Neural crest cell (in vitro differentiated cells): ENCODE results near the gene HNRNPUL1. TPM values are rescaled to one million over a fixed set of nuclear protein-coding genes. Genes with fewer than 3 reads are reported as not detected.

Experiments
- DNase-seq: peaks from one replicate; pipeline ENCODE4 v3.0.0; 2021; ENCODE audit warnings: low read depth, mixed read lengths, low spot score
- H3K27ac Mint-ChIP-seq: one replicate; pipeline ENCODE4 v1.8.0; 2021; ENCODE audit warnings: mild to moderate bottlenecking, mixed read lengths; ENCODE audit not compliant: unreplicated experiment
- H3K27me3 Mint-ChIP-seq: 2 replicates; pipeline ENCODE4 v1.8.0; 2021; ENCODE audit warnings: low read depth, mild to moderate bottlenecking, mixed read lengths
- H3K36me3 Mint-ChIP-seq: 2 replicates; pipeline ENCODE4 v1.8.0; 2021; ENCODE audit warnings: low read depth, mild to moderate bottlenecking, mixed read lengths
- H3K4me1 Mint-ChIP-seq: 2 replicates; pipeline ENCODE4 v1.8.0; 2021; ENCODE audit warnings: mixed read lengths
- H3K4me3 Mint-ChIP-seq: one replicate; pipeline ENCODE4 v1.8.0; 2021; ENCODE audit warnings: mild to moderate bottlenecking, mixed read lengths
- H3K9me3 Mint-ChIP-seq: 2 replicates; pipeline ENCODE4 v1.8.0; 2021; ENCODE audit warnings: mixed read lengths
- CTCF ChIP-seq: fragments of 200-600 bp; sonication (generic); conservative IDR thresholded peaks from 2 replicates; pipeline ENCODE4 v1.5.0; 2021; ENCODE audit warnings: antibody characterized with exemption, mild to moderate bottlenecking
- total RNA-seq: library from RNA; stranded (reverse); gene quantifications from 2 replicates; pipeline ENCODE4 v1.2.1, GENCODE V29; 2021

The HNRNPUL1 gene
- total RNA-seq, 1 donor from 2014 or later, result 306 TPM

DNA sequence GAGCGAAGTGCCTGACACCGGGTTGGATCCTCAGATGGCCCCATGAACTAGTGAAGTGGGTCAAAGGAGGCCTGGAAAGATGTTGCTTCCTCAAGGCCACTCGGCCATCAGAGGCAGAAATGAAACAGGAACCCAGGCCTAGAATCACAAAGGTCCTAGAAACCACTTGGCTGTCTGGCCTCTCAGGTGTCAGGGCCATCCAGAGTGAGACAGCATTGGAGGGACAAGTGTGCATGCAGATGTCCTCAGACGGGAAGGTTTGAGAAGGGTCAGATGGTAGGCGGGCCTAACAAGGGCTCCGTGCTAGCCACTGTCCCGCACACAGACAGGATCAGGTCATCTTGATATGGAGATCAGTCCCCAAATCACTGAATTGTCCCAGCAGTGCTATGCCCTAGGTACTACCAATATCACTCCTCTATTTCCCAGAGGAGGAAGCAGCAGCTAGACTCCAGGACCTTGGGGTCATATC is 60.1 kb downstream of the HNRNPUL1 start:
- no peak for TF ChIP-seq CTCF
- no peak for DNase-seq
- peak overlapping the region; percentile 35 for H3K27ac Mint-ChIP-seq
- peaks cover 54% of the 10 kb centered on the region for H3K4me1 Mint-ChIP-seq
- H3K4me3 Mint-ChIP-seq, result peak overlapping the region; percentile 81
- no peaks in the 10 kb centered on the region for H3K9me3 Mint-ChIP-seq
- H3K36me3 Mint-ChIP-seq, result no peaks in the 10 kb centered on the region
- peaks cover 39% of the 10 kb centered on the region for H3K27me3 Mint-ChIP-seq

DNA sequence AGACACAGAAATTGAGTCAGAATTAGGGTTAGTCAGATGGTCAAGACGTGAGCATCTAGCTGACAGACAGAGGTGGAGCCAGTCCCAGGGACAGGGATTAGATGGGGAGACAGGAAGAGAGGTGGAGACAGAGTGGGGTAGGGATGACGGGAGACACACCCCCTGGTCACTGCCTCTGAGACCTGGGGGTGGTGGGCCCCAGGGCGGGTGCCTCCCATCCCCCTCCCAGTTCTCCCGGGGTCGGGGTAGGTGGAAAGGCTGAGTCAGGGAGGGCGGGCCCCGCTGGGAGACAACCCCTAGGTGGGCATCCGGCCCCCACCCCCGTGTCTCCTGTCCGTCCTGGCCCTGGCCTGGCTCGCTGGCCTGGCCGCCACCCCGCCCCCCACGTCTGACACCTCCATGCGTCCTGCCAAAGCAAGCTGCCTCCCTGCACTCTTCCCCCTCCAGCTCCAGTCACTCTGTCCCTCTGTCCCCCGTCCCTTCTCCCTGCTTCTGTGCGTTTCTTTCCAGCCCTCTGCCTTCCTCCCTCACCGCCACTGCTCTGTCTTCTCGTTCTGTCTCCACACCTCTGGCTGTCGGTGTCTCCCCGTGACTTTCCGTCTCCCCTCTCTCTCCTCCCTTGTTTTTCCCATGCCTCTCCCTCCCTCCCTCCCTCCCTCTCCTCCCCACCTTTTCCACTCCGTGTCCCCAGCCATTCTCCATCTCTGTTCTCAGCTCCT is 60.9 kb downstream of the HNRNPUL1 start:
- DNase-seq, result no peak
- TF ChIP-seq CTCF, result no peak
- Mint-ChIP-seq H3K4me3 (peak overlapping the region; percentile 81), H3K9me3 (no peaks in the 10 kb centered on the region), H3K27ac (peak overlapping the region; percentile 12), H3K36me3 (no peaks in the 10 kb centered on the region), H3K27me3 (peaks cover 39% of the 10 kb centered on the region), H3K4me1 (peaks cover 54% of the 10 kb centered on the region)

DNA sequence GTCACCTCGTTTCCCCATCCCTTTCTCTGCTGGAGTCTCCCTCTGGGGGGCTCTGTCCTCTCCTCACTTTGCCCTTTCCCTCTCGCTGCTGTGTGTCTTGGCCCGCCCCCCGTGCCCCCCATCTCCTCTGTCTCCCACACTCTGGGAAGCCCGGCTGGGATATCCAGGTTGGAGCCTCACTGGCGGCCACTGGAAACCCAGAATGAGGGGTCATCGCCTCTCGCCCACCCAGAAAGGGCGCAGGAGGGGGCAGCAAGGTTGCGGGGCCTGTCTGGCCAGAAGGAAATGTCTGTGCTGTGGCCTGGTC is 61.4 kb downstream of the HNRNPUL1 start:
- no peak for DNase-seq
- Mint-ChIP-seq H3K27me3 (peaks cover 39% of the 10 kb centered on the region), H3K4me1 (peaks cover 54% of the 10 kb centered on the region), H3K9me3 (no peaks in the 10 kb centered on the region), H3K27ac (peak overlapping the region; percentile 12), H3K36me3 (no peaks in the 10 kb centered on the region), H3K4me3 (peak overlapping the region; percentile 33)
- no peak for TF ChIP-seq CTCF

- H3K36me3 Mint-ChIP-seq, result no peaks in the 10 kb centered on the region
- H3K4me3 Mint-ChIP-seq, result peak overlapping the region; percentile 68
- no peaks in the 10 kb centered on the region for H3K9me3 Mint-ChIP-seq
- peaks cover 54% of the 10 kb centered on the region for H3K4me1 Mint-ChIP-seq
- peak overlapping the region; percentile 32 for H3K27ac Mint-ChIP-seq
- no peak for TF ChIP-seq CTCF
- no peak for DNase-seq
- peaks cover 39% of the 10 kb centered on the region for H3K27me3 Mint-ChIP-seq
Measured at GRCh38 chr19:41325947-41326706, 62.0 kb downstream of the HNRNPUL1 start.

GRCh38 chr19:41327076-41327575 is 63.0 kb downstream of the HNRNPUL1 start:
- H3K4me1 Mint-ChIP-seq, result peaks cover 47% of the 10 kb centered on the region
- TF ChIP-seq CTCF, result no peak
- no peaks in the 10 kb centered on the region for H3K9me3 Mint-ChIP-seq
- no peak for DNase-seq
- peaks cover 36% of the 10 kb centered on the region for H3K27me3 Mint-ChIP-seq
- no peaks in the 10 kb centered on the region for H3K36me3 Mint-ChIP-seq
- peak overlapping the region; percentile 96 for H3K27ac Mint-ChIP-seq
- peak overlapping the region; percentile 68 for H3K4me3 Mint-ChIP-seq
